Small intestine (tissue), 16 donors: Measurements from ENCODE around the gene SDF2L1. TPM values are rescaled to one million over a fixed set of nuclear protein-coding genes. Genes with fewer than 3 reads are reported as not detected.
"Not testable (repeated sequence)": the region's sequence is repeated elsewhere in the genome, so short reads cannot be mapped to it uniquely, and the experiment has no call there.

Source experiments
- DNase-seq, 2 donors: peaks; one replicate each; pipeline versions ENCODE4 v3.0.0 to v3.0.0-alpha.2; 2013
- FAIRE-seq: peaks from 2 replicates; lab custom pipeline; 2012; peaks lifted over from hg19 to GRCh38; lab: Jason Lieb, UNC
- H3K27ac ChIP-seq, 3 donors: one replicate each; pipeline ENCODE4 v1.5.1; 2013; ENCODE audit warnings: low read length in 2 of 3, mild to moderate bottlenecking in 2 of 3, control low read depth in 1 of 3, inconsistent platforms in 1 of 3, low read depth in 1 of 3, moderate library complexity in 1 of 3
- H3K27me3 ChIP-seq, 3 donors: one replicate each; pipeline ENCODE4 v1.6.1; 2013; ENCODE audit warnings: low read length in 3 of 3, inconsistent platforms in 1 of 3; ENCODE audit not compliant: control insufficient read depth in 3 of 3, insufficient read depth in 3 of 3
- H3K36me3 ChIP-seq, 3 donors: one replicate each; pipeline ENCODE4 v1.6.1; 2013; ENCODE audit warnings: low read length in 3 of 3, inconsistent platforms in 1 of 3, low read depth in 1 of 3, mild to moderate bottlenecking in 1 of 3, moderate library complexity in 1 of 3; ENCODE audit not compliant: control insufficient read depth in 3 of 3, insufficient read depth in 2 of 3
- H3K4me1 ChIP-seq, 3 donors: one replicate each; pipeline ENCODE4 v1.6.1; 2013; ENCODE audit warnings: low read length in 2 of 3, inconsistent platforms in 1 of 3, low read depth in 1 of 3, mild to moderate bottlenecking in 1 of 3, moderate library complexity in 1 of 3; ENCODE audit not compliant: control insufficient read depth in 3 of 3, insufficient read depth in 2 of 3
- H3K4me3 ChIP-seq, 3 donors: one replicate each; pipeline ENCODE4 v1.5.1; 2013; ENCODE audit warnings: low read length in 3 of 3, control low read depth in 1 of 3, inconsistent platforms in 1 of 3, low read depth in 1 of 3, mild to moderate bottlenecking in 1 of 3, moderate library complexity in 1 of 3
- H3K9me3 ChIP-seq, 2 donors: one replicate each; pipeline ENCODE4 v1.6.1; 2013; ENCODE audit warnings: low read depth in 1 of 2, low read length in 1 of 2; ENCODE audit not compliant: control insufficient read depth in 2 of 2, insufficient read depth in 1 of 2
- WGBS, 3 donors: extraction: QIAGEN DNeasy Blood & Tissue Kit; methylation state at CpG; one replicate each; pipeline ENCODE4 v1.1.7; 2013; 5-methylcytosine and 5-hydroxymethylcytosine counted together
- long read RNA-seq, 10 donors: transcript quantifications; one replicate each; lab custom pipeline, GENCODE V29; 2026
- polyA plus RNA-seq, 4 donors: library from polyadenylated mRNA; stranded (reverse) in 3 of 4; unstranded in 1 of 4; fragments of 200-250 nt in 3 of 4; fragments of 120-200 nt in 1 of 4; gene quantifications; one replicate each; pipeline versions ENCODE4 v1.2.1 to v1.2.3, GENCODE V29; 2013
- donor health status: healthy with polysubstance abuse.
- donor health status: control.
- donor health status: control.
- donor health status: Bipolar disorder and iron deficiency.
- donor health status: healthy.

Gene SDF2L1
- 100 to 1,000 TPM in 1 of 4 donors, 10 to 100 TPM in 3; 25.9 to 125 (median 49.8) TPM for polyA plus RNA-seq
- long read RNA-seq, donor 1, transcript SDF2L1-201 (3 exons, 865 nt): major isoform, 62 of 70 reads
- long read RNA-seq, donor 1, partial matches to known transcripts: 6 of 70 reads
- long read RNA-seq, donor 1, other reads (novel, unspliced or antisense): 0 of 70 reads
- long read RNA-seq, donor 2, transcript SDF2L1-201 (3 exons, 865 nt): major isoform, 44 of 45 reads
- long read RNA-seq, donor 2, partial matches to known transcripts: 0 of 45 reads
- long read RNA-seq, donor 2, other reads (novel, unspliced or antisense): 0 of 45 reads
- long read RNA-seq, donor 3, transcript SDF2L1-201 (3 exons, 865 nt): major isoform, 36 of 42 reads
- long read RNA-seq, donor 3, partial matches to known transcripts: 5 of 42 reads
- long read RNA-seq, donor 3, other reads (novel, unspliced or antisense): 0 of 42 reads
- long read RNA-seq, donor 4, partial matches to known transcripts: 0 of 1 reads
- long read RNA-seq, donor 4, other reads (novel, unspliced or antisense): 0 of 1 reads
- long read RNA-seq, donor 5, transcript SDF2L1-201 (3 exons, 865 nt): major isoform, 25 of 25 reads
- long read RNA-seq, donor 5, partial matches to known transcripts: 0 of 25 reads
- long read RNA-seq, donor 5, other reads (novel, unspliced or antisense): 0 of 25 reads
- long read RNA-seq, donor 6, transcript SDF2L1-201 (3 exons, 865 nt): major isoform, 25 of 26 reads
- long read RNA-seq, donor 6, partial matches to known transcripts: 0 of 26 reads
- long read RNA-seq, donor 6, other reads (novel, unspliced or antisense): 0 of 26 reads
- long read RNA-seq, donor 7, transcript SDF2L1-201 (3 exons, 865 nt): major isoform, 40 of 40 reads
- long read RNA-seq, donor 7, partial matches to known transcripts: 0 of 40 reads
- long read RNA-seq, donor 7, other reads (novel, unspliced or antisense): 0 of 40 reads
- long read RNA-seq, donor 8, partial matches to known transcripts: 0 of 2 reads
- long read RNA-seq, donor 8, other reads (novel, unspliced or antisense): 0 of 2 reads
- long read RNA-seq, donor 9, transcript SDF2L1-201 (3 exons, 865 nt): major isoform, 9 of 11 reads
- long read RNA-seq, donor 9, partial matches to known transcripts: 0 of 11 reads
- long read RNA-seq, donor 9, other reads (novel, unspliced or antisense): 0 of 11 reads
- long read RNA-seq, donor 10, transcript SDF2L1-201 (3 exons, 865 nt): major isoform, 45 of 46 reads
- long read RNA-seq, donor 10, partial matches to known transcripts: 0 of 46 reads
- long read RNA-seq, donor 10, other reads (novel, unspliced or antisense): 0 of 46 reads

- FAIRE-seq: no peak
- 0 to 1% (median 0%) methylated on average over 62 to 76 of the region's 76 CpGs for WGBS, 3 donors
- Histone ChIP-seq H3K27me3 (no peaks in the 10 kb centered on the region), H3K36me3 (peaks cover 0 to 35% (median 0%) of the 10 kb centered on the region in 3 donors), H3K27ac (peak within 1 kb of the TSS; percentile 75 to 84 (median 75)), H3K4me1 (peaks cover 0 to 15% (median 6%) of the 10 kb centered on the region in 3 donors), H3K4me3 (peak within 1 kb of the TSS; percentile 73 to 82 (median 80)), H3K9me3 (no peaks in the 10 kb centered on the region)
- DNase-seq: peak; percentile 99
These were observed at the start of gene SDF2L1 for GRCh38 chr22:21641789-21642583. SDF2L1 (plus strand) TSS chr22:21642302; CDS start chr22:21642337, 35 bp downstream.

- no peaks in the 10 kb centered on the region for H3K4me1 ChIP-seq
- no peak overlapping the region for H3K27ac ChIP-seq
- H3K4me3 ChIP-seq: no peak overlapping the region
- H3K9me3 ChIP-seq: no peaks in the 10 kb centered on the region
- H3K27me3 ChIP-seq: no peaks in the 10 kb centered on the region
- H3K36me3 ChIP-seq: peaks cover 4 to 68% (median 22%) of the 10 kb centered on the region in 3 donors
- 85 to 91% (median 91%) methylated on average over 3 of the region's 3 CpGs for WGBS, 3 donors
- DNase-seq: no peak
- no peak for FAIRE-seq
These were observed 49.7 kb upstream of the SDF2L1 start for GRCh38 chr22:21592422-21592821.

GRCh38 chr22:21593406-21594232 lies 48.5 kb upstream of the SDF2L1 start:
- FAIRE-seq (no peak), DNase-seq (peak in 1 of 2 donors; percentile 22)
- Histone ChIP-seq H3K36me3 (peaks cover 4 to 67% (median 22%) of the 10 kb centered on the region in 3 donors), H3K27me3 (no peaks in the 10 kb centered on the region), H3K9me3 (no peaks in the 10 kb centered on the region), H3K4me3 (no peak overlapping the region), H3K4me1 (no peaks in the 10 kb centered on the region), H3K27ac (no peak overlapping the region)
- WGBS, 3 donors: 80 to 85% (median 82%) methylated on average over 11 of the region's 11 CpGs

- no peak for FAIRE-seq
- Histone ChIP-seq H3K4me3 (no peak overlapping the region), H3K27me3 (no peaks in the 10 kb centered on the region), H3K36me3 (peaks cover 4 to 74% (median 22%) of the 10 kb centered on the region in 3 donors), H3K9me3 (no peaks in the 10 kb centered on the region), H3K4me1 (no peaks in the 10 kb centered on the region), H3K27ac (no peak overlapping the region)
- no peak for DNase-seq
- 77 to 90% (median 88%) methylated on average over 5 of the region's 5 CpGs for WGBS, 3 donors
These were observed 47.1 kb upstream of the SDF2L1 start for GRCh38 chr22:21594865-21595452.

- not testable (repeated sequence) for H3K4me1 ChIP-seq, H3K27ac ChIP-seq, DNase-seq, FAIRE-seq, H3K9me3 ChIP-seq, H3K27me3 ChIP-seq, H3K4me3 ChIP-seq
- WGBS, 3 donors: 94 to 96% (median 96%) methylated on average over 13 of the region's 13 CpGs
- peaks cover 4 to 68% (median 20%) of the 10 kb centered on the region in 3 donors for H3K36me3 ChIP-seq
These were observed 45.6 kb upstream of the SDF2L1 start for GRCh38 chr22:21596356-21597135.

- no peak for DNase-seq
- 89 to 92% (median 89%) methylated on average over 3 of the region's 3 CpGs for WGBS, 3 donors
- H3K27ac ChIP-seq: no peak overlapping the region
- H3K27me3 ChIP-seq: no peaks in the 10 kb centered on the region
- H3K4me3 ChIP-seq: no peak overlapping the region
- H3K4me1 ChIP-seq: no peaks in the 10 kb centered on the region
- peaks cover under 1 to 65% (median 13%) of the 10 kb centered on the region in 3 donors for H3K36me3 ChIP-seq
- no peak for FAIRE-seq
- H3K9me3 ChIP-seq: no peaks in the 10 kb centered on the region
These were observed 43.8 kb upstream of the SDF2L1 start for GRCh38 chr22:21598302-21598701.
